HL-60 (cell line): ENCODE data around the gene MAPK11.

Experiments used
- DNase-seq, 2 experiments: peaks; one replicate each; pipeline ENCODE4 v3.0.0-alpha.2; 2010 to 2020; ENCODE audit warnings: low read depth in 1 of 2, low spot score in 1 of 2
- H3K27ac ChIP-seq: fragments of 250-450 bp; sonication (Bioruptor Pico); replicated peaks from 2 replicates; pipeline ENCODE4 v1.5.1; 2020; ENCODE audit warnings: mild to moderate bottlenecking, moderate library complexity
- H3K27me3 ChIP-seq: fragments of 250-450 bp; sonication (Bioruptor Pico); 2 replicates; pipeline ENCODE4 v1.5.1; 2021; ENCODE audit warnings: mild to moderate bottlenecking, moderate library complexity; ENCODE audit not compliant: insufficient read depth, poor library complexity, severe bottlenecking
- H3K4me3 ChIP-seq: replicated peaks from 2 replicates; pipeline ENCODE4 v1.5.1; 2011; ENCODE audit warnings: mild to moderate bottlenecking, control low read depth, low read length; ENCODE audit not compliant: insufficient read depth
- CTCF ChIP-seq: IDR thresholded peaks from one replicate; pipeline ENCODE4 v1.5.1; 2011; ENCODE audit warnings: low read length, control low read depth, inconsistent platforms; ENCODE audit not compliant: insufficient read depth
- GABPA ChIP-seq: IDR thresholded peaks from 2 replicates; pipeline ENCODE4 v1.6.1; 2012; ENCODE audit warnings: low read depth
- POLR2AphosphoS5 ChIP-seq: IDR thresholded peaks from 2 replicates; pipeline ENCODE4 v1.6.1; 2012; ENCODE audit warnings: low read depth
- REST ChIP-seq: IDR thresholded peaks from 2 replicates; pipeline ENCODE4 v1.6.1; 2012; ENCODE audit warnings: low read depth; ENCODE audit not compliant: insufficient replicate concordance
- SPI1 ChIP-seq: IDR thresholded peaks from 2 replicates; pipeline ENCODE4 v1.6.1; 2012; ENCODE audit warnings: low read depth, mild to moderate bottlenecking, borderline replicate concordance

The MAPK11 gene

GRCh38 chr22:50281384-50281760 is 11.2 kb upstream of the MAPK11 start:
- H3K4me3 ChIP-seq = no peak overlapping the region

GRCh38 chr22:50280708-50281383 is 10.7 kb upstream of the MAPK11 start:
- no peak for TF ChIP-seq CTCF
- no peak for TF ChIP-seq GABPA
- TF ChIP-seq REST = no peak
- TF ChIP-seq SPI1 = no peak
- no peak for TF ChIP-seq POLR2AphosphoS5
- H3K27me3 ChIP-seq = no peaks in the 10 kb centered on the region
- no peak for DNase-seq
- no peak overlapping the region for H3K4me3 ChIP-seq
- H3K27ac ChIP-seq = no peak overlapping the region

More at GRCh38 chr22:50281384-50281760, 11.2 kb upstream of the MAPK11 start:
- no peak overlapping the region for H3K27ac ChIP-seq
- no peak for DNase-seq
- no peak for TF ChIP-seq GABPA
- TF ChIP-seq SPI1 = no peak
- H3K27me3 ChIP-seq = no peaks in the 10 kb centered on the region

GRCh38 chr22:50280022-50280707 is 10.0 kb upstream of the MAPK11 start:
- TF ChIP-seq GABPA (no peak), SPI1 (no peak), POLR2AphosphoS5 (no peak), REST (no peak), CTCF (no peak)
- no peak overlapping the region for H3K4me3 ChIP-seq
- H3K27ac ChIP-seq = no peak overlapping the region
- no peak for DNase-seq
- no peaks in the 10 kb centered on the region for H3K27me3 ChIP-seq

- Histone ChIP-seq H3K27me3 (no peaks in the 10 kb centered on the region), H3K27ac (no peak overlapping the region), H3K4me3 (no peak overlapping the region)
- no peak for TF ChIP-seq POLR2AphosphoS5
- no peak for TF ChIP-seq GABPA
- no peak for TF ChIP-seq CTCF
- no peak for TF ChIP-seq REST
- TF ChIP-seq SPI1 = no peak
- no peak for DNase-seq
Measured at GRCh38 chr22:50278956-50279619, 8.9 kb upstream of the MAPK11 start.
